ENCODE results near the gene ZBTB40. TPM values are rescaled to one million over a fixed set of nuclear protein-coding genes. Genes with fewer than 3 reads are reported as not detected.

Gene ZBTB40
- polyA plus RNA-seq, 3 donors: 3.5 to 5.1 (median 5.1) TPM

Other genes with a start within 250 kb of the ZBTB40 start
- gene EPHA8, start 111.6 kb downstream of the ZBTB40 start, polyA plus RNA-seq: under 1 TPM in 2 of 3 donors, not detected in 1; 0.03 to 0.37 TPM
- gene C1QA, start 184.8 kb downstream of the ZBTB40 start, polyA plus RNA-seq: 100 to 1,000 TPM in 2 of 3 donors, 10 to 100 TPM in 1; 38.2 to 271 (median 173) TPM
- gene C1QC, start 191.8 kb downstream of the ZBTB40 start, polyA plus RNA-seq: 100 to 1,000 TPM in 2 of 3 donors, 10 to 100 TPM in 1; 46.8 to 176 (median 138) TPM
- 100 to 1,000 TPM in 2 of 3 donors, 10 to 100 TPM in 1; 56.6 to 288 (median 253) TPM for gene C1QB, start 201.4 kb downstream of the ZBTB40 start, polyA plus RNA-seq